Upper lobe of left lung (tissue), 4 donors: ENCODE data around the gene BGN.

Source experiments
- EP300 ChIP-seq, 4 donors: sonication (generic); formaldehyde crosslinking; IDR thresholded peaks; one replicate each; pipeline ENCODE4 v1.5.1; 2017; ENCODE audit warnings: antibody characterized with exemption in 4 of 4, control low read depth in 2 of 4
- TF ChIP-seq, protein P1 (sequence below), 6 experiments: fragments of 450-650 bp in 4 of 6; fragments of 200-600 bp in 2 of 6; sonication (generic) in 2 of 6; IDR thresholded peaks; one replicate each; pipeline ENCODE4 v1.5.1; 2016 to 2019; ENCODE audit warnings: antibody characterized with exemption in 6 of 6

DNA sequence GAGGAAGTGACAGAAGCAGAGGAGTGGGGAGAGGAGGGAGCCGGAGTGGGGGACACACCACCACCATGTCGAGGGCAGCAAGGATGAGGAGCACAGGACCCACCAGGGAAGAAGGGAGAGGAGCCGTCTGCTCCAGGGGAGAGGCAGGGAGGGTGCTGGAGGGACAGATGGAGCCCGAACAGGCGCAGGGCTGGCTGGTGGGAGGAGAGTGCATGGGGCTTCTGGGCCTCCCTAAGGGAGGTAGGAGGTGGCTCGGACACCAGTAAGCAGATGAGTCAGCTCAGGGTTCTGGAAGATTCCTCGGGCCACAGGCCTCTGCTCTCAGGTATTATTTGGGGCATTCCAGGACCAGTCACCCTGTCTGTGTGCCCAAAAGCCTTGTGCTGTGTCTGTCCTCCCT lies 52.4 kb downstream of the BGN start:
- no peak for TF ChIP-seq EP300 (IDR thresholded peaks at IDR 0.05)
- TF ChIP-seq, protein P1, sequence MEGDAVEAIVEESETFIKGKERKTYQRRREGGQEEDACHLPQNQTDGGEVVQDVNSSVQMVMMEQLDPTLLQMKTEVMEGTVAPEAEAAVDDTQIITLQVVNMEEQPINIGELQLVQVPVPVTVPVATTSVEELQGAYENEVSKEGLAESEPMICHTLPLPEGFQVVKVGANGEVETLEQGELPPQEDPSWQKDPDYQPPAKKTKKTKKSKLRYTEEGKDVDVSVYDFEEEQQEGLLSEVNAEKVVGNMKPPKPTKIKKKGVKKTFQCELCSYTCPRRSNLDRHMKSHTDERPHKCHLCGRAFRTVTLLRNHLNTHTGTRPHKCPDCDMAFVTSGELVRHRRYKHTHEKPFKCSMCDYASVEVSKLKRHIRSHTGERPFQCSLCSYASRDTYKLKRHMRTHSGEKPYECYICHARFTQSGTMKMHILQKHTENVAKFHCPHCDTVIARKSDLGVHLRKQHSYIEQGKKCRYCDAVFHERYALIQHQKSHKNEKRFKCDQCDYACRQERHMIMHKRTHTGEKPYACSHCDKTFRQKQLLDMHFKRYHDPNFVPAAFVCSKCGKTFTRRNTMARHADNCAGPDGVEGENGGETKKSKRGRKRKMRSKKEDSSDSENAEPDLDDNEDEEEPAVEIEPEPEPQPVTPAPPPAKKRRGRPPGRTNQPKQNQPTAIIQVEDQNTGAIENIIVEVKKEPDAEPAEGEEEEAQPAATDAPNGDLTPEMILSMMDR (IDR thresholded peaks at IDR 0.05), result no peak
